ENCODE data around the gene KLHL3. TPM values are rescaled to one million over a fixed set of nuclear protein-coding genes. Genes with fewer than 3 reads are reported as not detected.

Gene KLHL3
- total RNA-seq, 1 experiment from 2014 or later, result 15.7 TPM

DNA sequence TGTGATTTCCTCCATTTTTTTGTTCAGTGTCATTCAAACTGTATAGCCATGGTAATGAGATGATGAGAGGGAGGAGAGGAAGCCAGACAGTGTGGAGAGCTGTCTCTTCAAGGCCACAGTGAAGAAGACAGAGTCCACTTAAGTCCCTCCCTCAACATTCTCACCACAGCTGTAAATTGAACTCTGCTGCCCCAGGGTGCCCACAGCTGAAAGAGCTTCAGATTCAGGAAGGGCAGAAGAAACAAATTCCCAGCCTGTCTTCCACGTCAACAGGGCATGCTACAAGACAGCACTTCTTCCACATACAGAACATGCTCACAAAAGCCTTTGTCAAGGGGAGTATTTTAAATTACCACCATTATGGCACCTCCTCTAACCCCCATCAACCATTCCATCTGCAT lies 100.4 kb downstream of the KLHL3 start:
- CTCF ChIA-PET, result interaction anchor here (1.6 kb wide), 1 partner anchor 25 kb away, joined by 5 read pairs; no protein-coding TSS in a partner anchor
- H3K27ac Mint-ChIP-seq, result no peak overlapping the region

More for the DNA sequence above, 100.4 kb downstream of the KLHL3 start:
- DNase-seq (ENCODE audit: low spot score) (no peak), ATAC-seq (no peak)
- Mint-ChIP-seq H3K36me3 (peaks cover 18% of the 10 kb centered on the region), H3K4me3 (no peak overlapping the region), H3K27me3 (ENCODE audit: low read depth) (no peaks in the 10 kb centered on the region), H3K4me1 (peaks cover 4% of the 10 kb centered on the region; the same call in 1 of the 2 replicates), H3K9me3 (no peaks in the 10 kb centered on the region)
- POLR2A ChIA-PET, result no interaction called here
- TF ChIP-seq, protein P1, sequence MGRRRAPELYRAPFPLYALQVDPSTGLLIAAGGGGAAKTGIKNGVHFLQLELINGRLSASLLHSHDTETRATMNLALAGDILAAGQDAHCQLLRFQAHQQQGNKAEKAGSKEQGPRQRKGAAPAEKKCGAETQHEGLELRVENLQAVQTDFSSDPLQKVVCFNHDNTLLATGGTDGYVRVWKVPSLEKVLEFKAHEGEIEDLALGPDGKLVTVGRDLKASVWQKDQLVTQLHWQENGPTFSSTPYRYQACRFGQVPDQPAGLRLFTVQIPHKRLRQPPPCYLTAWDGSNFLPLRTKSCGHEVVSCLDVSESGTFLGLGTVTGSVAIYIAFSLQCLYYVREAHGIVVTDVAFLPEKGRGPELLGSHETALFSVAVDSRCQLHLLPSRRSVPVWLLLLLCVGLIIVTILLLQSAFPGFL (CRISPR knock-in tag; IDR thresholded peaks at IDR 0.05; ENCODE audit: borderline replicate concordance), result no peak
- TF ChIP-seq ZNF138 (CRISPR knock-in tag; conservative IDR thresholded peaks at IDR 0.05), result no peak
- TF ChIP-seq MXD4 (CRISPR knock-in tag; IDR thresholded peaks at IDR 0.05; ENCODE audit: borderline replicate concordance), result no peak
- no peak for TF ChIP-seq NFYB (CRISPR knock-in tag; conservative IDR thresholded peaks at IDR 0.05; ENCODE audit: low read depth)
- TF ChIP-seq, protein P2, sequence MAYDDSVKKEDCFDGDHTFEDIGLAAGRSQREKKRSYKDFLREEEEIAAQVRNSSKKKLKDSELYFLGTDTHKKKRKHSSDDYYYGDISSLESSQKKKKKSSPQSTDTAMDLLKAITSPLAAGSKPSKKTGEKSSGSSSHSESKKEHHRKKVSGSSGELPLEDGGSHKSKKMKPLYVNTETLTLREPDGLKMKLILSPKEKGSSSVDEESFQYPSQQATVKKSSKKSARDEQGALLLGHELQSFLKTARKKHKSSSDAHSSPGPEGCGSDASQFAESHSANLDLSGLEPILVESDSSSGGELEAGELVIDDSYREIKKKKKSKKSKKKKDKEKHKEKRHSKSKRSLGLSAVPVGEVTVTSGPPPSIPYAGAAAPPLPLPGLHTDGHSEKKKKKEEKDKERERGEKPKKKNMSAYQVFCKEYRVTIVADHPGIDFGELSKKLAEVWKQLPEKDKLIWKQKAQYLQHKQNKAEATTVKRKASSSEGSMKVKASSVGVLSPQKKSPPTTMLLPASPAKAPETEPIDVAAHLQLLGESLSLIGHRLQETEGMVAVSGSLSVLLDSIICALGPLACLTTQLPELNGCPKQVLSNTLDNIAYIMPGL (CRISPR knock-in tag; IDR thresholded peaks at IDR 0.05), result no peak
- TF ChIP-seq, protein P3, sequence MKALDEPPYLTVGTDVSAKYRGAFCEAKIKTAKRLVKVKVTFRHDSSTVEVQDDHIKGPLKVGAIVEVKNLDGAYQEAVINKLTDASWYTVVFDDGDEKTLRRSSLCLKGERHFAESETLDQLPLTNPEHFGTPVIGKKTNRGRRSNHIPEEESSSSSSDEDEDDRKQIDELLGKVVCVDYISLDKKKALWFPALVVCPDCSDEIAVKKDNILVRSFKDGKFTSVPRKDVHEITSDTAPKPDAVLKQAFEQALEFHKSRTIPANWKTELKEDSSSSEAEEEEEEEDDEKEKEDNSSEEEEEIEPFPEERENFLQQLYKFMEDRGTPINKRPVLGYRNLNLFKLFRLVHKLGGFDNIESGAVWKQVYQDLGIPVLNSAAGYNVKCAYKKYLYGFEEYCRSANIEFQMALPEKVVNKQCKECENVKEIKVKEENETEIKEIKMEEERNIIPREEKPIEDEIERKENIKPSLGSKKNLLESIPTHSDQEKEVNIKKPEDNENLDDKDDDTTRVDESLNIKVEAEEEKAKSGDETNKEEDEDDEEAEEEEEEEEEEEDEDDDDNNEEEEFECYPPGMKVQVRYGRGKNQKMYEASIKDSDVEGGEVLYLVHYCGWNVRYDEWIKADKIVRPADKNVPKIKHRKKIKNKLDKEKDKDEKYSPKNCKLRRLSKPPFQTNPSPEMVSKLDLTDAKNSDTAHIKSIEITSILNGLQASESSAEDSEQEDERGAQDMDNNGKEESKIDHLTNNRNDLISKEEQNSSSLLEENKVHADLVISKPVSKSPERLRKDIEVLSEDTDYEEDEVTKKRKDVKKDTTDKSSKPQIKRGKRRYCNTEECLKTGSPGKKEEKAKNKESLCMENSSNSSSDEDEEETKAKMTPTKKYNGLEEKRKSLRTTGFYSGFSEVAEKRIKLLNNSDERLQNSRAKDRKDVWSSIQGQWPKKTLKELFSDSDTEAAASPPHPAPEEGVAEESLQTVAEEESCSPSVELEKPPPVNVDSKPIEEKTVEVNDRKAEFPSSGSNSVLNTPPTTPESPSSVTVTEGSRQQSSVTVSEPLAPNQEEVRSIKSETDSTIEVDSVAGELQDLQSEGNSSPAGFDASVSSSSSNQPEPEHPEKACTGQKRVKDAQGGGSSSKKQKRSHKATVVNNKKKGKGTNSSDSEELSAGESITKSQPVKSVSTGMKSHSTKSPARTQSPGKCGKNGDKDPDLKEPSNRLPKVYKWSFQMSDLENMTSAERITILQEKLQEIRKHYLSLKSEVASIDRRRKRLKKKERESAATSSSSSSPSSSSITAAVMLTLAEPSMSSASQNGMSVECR (CRISPR knock-in tag; IDR thresholded peaks at IDR 0.05; ENCODE audit: borderline replicate concordance), result no peak
- no peak for TF ChIP-seq ZNF232 (CRISPR knock-in tag; IDR thresholded peaks at IDR 0.05)
- TF ChIP-seq RELA (CRISPR knock-in tag; IDR thresholded peaks at IDR 0.05; ENCODE audit: borderline replicate concordance), result no peak
- TF ChIP-seq, protein P4, sequence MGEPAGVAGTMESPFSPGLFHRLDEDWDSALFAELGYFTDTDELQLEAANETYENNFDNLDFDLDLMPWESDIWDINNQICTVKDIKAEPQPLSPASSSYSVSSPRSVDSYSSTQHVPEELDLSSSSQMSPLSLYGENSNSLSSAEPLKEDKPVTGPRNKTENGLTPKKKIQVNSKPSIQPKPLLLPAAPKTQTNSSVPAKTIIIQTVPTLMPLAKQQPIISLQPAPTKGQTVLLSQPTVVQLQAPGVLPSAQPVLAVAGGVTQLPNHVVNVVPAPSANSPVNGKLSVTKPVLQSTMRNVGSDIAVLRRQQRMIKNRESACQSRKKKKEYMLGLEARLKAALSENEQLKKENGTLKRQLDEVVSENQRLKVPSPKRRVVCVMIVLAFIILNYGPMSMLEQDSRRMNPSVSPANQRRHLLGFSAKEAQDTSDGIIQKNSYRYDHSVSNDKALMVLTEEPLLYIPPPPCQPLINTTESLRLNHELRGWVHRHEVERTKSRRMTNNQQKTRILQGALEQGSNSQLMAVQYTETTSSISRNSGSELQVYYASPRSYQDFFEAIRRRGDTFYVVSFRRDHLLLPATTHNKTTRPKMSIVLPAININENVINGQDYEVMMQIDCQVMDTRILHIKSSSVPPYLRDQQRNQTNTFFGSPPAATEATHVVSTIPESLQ (CRISPR knock-in tag; IDR thresholded peaks at IDR 0.05), result no peak
- TF ChIP-seq NR1H2 (CRISPR knock-in tag; IDR thresholded peaks at IDR 0.05), result no peak
- TF ChIP-seq, protein P5, sequence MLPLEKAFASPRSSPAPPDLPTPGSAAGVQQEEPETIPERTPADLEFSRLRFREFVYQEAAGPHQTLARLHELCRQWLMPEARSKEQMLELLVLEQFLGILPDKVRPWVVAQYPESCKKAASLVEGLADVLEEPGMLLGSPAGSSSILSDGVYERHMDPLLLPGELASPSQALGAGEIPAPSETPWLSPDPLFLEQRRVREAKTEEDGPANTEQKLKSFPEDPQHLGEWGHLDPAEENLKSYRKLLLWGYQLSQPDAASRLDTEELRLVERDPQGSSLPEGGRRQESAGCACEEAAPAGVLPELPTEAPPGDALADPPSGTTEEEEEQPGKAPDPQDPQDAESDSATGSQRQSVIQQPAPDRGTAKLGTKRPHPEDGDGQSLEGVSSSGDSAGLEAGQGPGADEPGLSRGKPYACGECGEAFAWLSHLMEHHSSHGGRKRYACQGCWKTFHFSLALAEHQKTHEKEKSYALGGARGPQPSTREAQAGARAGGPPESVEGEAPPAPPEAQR (CRISPR knock-in tag; IDR thresholded peaks at IDR 0.05), result no peak
- TF ChIP-seq FOXP1 (CRISPR knock-in tag; IDR thresholded peaks at IDR 0.05; ENCODE audit: borderline replicate concordance), result no peak
- TF ChIP-seq ZNF219 (CRISPR knock-in tag; IDR thresholded peaks at IDR 0.05; ENCODE audit: borderline replicate concordance), result no peak
- TF ChIP-seq HMGA2 (CRISPR knock-in tag; IDR thresholded peaks at IDR 0.05), result no peak
- TF ChIP-seq IRF2 (CRISPR knock-in tag; IDR thresholded peaks at IDR 0.05; ENCODE audit: borderline replicate concordance, low read depth), result no peak
- TF ChIP-seq ZNF423 (CRISPR knock-in tag; IDR thresholded peaks at IDR 0.05), result no peak
- TF ChIP-seq, protein P6, sequence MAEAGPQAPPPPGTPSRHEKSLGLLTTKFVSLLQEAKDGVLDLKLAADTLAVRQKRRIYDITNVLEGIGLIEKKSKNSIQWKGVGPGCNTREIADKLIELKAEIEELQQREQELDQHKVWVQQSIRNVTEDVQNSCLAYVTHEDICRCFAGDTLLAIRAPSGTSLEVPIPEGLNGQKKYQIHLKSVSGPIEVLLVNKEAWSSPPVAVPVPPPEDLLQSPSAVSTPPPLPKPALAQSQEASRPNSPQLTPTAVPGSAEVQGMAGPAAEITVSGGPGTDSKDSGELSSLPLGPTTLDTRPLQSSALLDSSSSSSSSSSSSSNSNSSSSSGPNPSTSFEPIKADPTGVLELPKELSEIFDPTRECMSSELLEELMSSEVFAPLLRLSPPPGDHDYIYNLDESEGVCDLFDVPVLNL (CRISPR knock-in tag; IDR thresholded peaks at IDR 0.05; ENCODE audit: borderline replicate concordance, low read depth), result no peak
- TF ChIP-seq TP53 (CRISPR knock-in tag; IDR thresholded peaks at IDR 0.05), result no peak
- TF ChIP-seq NFE2L1 (CRISPR knock-in tag; IDR thresholded peaks at IDR 0.05), result no peak
- TF ChIP-seq NFATC4 (CRISPR knock-in tag; IDR thresholded peaks at IDR 0.05), result no peak
